Bone marrow (tissue), 2 donors: ENCODE results near the gene CHSY1.

ENCODE experiments used
- DNase-seq, 2 donors: peaks; one replicate each; lab custom pipeline; 2025; lab: John Stamatoyannopoulos, UW

The CHSY1 gene

GRCh38 chr15:101210466-101210865, 41.4 kb downstream of the CHSY1 start:
- peak in 1 of 2 donors; percentile 2 for DNase-seq

DNA sequence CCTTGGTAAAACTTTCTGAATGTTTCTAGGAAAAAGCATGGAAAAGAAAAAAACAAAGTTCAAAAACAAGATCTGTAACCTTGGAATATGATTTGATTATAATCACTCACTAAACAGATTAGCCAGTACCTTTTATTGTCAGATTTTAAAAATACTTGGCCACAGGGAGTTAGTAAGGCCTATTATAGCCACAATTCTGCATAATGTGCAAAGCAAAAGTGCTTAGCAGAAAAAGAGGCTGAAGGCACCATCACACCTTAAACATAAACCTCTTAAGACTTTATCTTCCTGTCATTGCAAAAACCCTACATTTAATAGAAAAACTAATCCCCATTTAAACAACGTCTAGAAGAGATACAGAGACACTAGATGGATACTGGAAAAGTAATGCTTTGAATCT, 41.8 kb downstream of the CHSY1 start:
- no peak for DNase-seq

- DNase-seq: no peak
Measured at GRCh38 chr15:101209285-101209845, 42.5 kb downstream of the CHSY1 start.

DNA sequence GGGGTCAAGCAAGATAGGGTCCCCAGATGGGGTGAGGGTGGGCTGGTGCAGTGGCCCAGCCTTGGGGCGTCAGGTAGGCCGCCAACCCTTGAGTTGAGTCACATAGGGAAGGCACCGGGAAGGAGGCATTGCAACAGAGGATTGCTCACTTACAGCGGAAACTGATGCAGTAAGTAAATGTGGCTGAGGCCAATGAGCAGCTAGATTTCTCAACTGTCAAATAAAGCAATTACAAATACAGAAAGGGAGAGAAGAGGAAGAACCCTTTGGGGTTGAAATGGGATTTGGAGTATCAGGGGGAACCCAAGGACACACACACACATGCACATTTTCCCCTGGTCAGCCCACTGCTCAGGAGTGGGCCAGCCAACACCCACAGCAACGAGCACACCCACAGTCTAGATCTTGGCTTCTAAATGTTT, 44.0 kb downstream of the CHSY1 start:
- peak in 1 of 2 donors; percentile 36 for DNase-seq

DNA sequence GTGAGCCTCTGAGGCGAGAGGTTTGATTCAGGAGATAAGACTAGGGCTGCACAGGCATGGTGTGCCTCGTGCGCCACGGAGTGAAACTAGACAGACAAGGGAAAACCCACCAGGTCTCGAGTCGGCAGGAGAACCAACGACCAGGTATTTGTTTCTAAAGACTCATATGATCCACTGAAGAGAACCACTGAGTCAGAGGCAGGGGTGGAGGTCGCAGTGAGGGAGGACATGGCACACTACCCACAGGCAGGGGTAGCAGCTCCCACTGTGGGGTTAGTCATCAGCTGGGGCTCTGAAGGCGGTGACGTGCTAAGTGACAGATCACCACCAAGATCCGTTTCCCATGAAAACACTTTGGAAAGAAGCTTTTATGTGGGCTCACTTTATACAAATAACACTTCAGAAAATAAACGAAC, 45.7 kb downstream of the CHSY1 start:
- DNase-seq: no peak

GRCh38 chr15:101204739-101205535, 46.9 kb downstream of the CHSY1 start:
- no peak for DNase-seq

- no peak for DNase-seq
Measured at GRCh38 chr15:101203607-101204189, 48.1 kb downstream of the CHSY1 start.

DNA sequence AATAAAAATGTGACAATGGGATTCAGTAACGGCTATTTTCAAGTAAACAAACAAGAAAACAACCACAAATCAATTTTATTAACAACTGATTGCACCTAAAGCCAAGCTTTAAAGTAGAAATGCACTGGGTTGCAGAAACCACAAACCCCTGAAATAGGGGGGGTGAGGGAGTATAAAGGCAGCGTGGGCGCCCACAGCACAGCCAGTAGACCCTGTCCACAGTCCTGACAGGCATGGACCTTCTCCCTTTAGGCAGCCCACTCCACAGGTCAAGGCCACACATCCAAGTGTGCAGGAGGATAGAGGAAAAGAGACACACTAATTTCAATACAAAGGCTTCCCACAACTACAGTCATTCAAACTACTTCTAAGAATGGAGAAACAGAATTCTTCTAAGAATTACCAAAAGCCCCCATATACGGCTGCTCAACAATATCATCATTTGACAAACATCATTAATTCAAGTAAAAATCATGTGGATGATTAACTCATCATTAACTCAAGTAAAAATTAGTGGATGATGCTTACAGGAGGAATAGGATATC, 48.7 kb downstream of the CHSY1 start:
- no peak for DNase-seq

DNA sequence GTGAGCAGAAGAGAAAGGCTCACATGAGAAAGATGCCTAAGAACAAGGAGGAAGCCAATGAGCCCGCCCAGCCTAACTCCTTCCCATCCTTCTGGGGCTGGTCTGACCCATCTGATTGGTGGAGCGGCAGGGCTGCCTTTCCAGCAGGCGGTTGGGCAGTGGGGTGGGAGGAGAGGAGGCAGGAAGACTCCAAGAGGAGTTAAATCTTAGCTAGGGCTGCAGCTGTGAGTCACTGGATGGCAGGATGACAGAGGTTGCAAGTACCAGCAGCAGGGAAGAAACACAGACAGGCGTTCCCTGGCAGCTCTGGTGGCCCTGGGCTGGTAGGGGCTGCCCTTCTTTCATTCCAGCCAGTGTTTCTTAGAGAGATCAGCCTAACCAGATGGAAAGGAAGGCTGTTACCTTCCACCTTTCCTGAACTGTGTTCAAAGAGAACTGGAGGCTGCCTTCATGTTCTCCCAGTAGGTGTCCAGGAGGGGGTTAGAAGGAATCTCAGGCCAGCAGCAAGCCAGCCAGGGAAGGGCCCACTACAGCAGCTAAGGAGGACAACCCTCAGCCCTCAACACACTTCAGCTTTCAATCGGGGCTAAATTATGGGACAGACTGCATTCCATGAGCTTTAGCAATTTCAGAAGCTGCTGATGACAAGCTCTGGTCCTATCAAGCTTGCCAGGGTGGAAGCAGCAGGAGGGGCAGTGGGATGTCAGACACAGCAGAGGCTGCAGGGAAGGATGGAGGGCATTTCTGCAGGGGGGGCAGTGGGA, 50.3 kb downstream of the CHSY1 start:
- peak; percentile 19 to 57 for DNase-seq

DNA sequence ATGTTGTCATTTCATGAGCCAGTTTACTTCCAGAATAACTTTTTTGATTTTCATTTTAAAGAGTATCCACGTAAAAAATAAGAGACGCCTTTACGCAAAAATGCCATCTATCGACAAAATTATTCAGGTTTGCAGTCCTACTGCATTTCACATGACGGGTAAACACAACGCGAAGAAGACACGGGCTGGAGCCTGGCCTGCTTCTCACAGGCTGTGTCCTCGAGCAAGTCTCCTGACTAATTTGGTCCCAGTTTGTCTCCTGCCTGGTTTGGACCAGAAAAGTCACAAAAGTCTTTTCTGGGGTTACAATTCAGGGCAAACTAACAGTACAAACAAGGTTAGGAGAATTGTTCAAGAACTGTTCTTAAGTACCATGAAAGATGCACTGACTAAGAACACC, 51.7 kb downstream of the CHSY1 start:
- no peak for DNase-seq

- DNase-seq: no peak
Measured at GRCh38 chr15:101198800-101199199, 53.0 kb downstream of the CHSY1 start.

DNA sequence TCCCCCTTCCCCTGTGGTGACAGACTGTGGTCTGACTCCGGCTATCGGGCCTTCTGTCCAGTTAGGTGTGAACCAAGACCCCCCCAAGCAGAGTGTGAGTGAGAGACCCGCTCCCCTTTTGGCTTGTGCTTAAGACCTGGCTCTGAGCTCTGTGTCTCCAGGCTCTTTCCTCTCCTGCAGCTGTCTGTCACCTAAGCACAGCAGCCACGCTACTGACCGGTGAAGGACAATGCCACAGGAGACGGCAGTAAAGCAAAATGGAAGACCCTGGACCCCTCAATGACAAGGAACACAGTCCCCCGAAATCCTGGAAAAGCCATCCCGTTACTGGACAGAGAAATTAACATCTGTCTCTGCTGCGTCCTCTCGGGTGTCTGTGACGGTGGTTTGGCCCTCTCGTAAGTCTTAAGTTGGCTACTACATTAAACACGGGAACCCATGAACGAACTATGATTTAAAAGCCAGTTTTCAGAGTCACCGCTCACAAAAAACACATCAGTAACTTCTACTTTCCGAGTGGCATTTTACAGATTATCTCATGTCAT, 53.7 kb downstream of the CHSY1 start:
- DNase-seq: no peak

GRCh38 chr15:101194546-101195125, 57.2 kb downstream of the CHSY1 start:
- DNase-seq: peak in 1 of 2 donors; percentile 54

DNA sequence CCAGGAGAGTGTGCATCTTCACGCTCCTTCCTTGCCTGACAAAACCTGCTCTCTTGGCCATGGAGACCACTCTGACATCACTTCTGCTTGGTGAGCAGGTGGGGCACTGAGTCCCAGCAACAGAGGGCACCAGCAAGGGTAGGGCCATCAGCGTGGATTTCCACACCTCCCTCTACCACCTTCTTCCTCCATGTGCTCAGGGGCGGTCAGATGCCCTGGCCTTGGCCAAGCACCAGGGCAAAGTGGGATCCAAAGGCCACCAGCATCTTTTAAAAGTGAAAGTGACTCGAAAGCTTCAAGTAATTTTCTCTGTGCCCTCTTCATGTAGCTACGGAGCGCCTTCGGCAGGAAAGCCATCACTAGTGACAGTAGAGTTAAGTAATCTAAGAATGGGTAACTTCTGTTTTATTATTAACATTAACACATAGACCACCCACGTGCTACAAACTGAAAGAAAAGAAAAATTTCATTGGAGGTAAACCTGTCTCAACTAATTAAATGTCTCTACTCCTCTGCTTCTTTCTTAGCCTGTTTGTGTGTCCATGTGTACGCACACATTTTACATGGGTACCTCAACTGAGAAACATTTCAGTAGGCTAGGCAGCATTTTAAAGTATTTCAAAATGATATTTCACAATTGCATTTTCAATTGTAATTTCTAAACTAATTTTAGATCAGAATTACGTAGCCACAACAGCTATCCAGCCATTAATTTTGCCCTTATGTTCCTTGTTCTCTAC, 57.9 kb downstream of the CHSY1 start:
- DNase-seq: no peak

GRCh38 chr15:101193120-101193644, 58.7 kb downstream of the CHSY1 start:
- no peak for DNase-seq

GRCh38 chr15:101192081-101192480, 59.8 kb downstream of the CHSY1 start:
- no peak for DNase-seq

DNA sequence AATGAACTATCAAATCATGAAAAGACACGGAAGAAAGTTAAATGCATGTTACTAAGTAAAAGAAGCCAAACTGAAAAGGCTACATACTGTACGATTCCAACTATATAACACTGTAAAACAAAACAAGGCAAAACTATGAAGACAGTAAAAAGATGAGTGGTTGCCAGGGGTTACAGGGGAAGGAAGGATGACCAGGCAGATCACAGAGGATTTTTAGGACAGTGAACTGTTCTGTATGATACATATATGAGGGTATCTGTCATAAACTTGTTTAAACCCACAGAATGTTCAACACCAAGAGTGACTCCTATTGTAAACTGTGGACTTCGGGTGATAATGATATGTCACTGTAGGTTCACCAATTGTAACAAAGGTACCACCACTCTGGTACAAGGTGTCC, 60.6 kb downstream of the CHSY1 start:
- DNase-seq: no peak

GRCh38 chr15:101190092-101190595, 61.7 kb downstream of the CHSY1 start:
- no peak for DNase-seq

GRCh38 chr15:101189409-101190091, 62.3 kb downstream of the CHSY1 start:
- DNase-seq: no peak
